Activated naive CD8-positive, alpha-beta T cell treated with anti-CD3 and anti-CD28 coated beads for 36 hours (primary cell): Measurements from ENCODE around the gene WDR1. TPM values are rescaled to one million over a fixed set of nuclear protein-coding genes. Genes with fewer than 3 reads are reported as not detected.

ENCODE experiments used
- DNase-seq: peaks from one replicate; pipeline ENCODE4 v3.0.0; 2021
- H3K27ac Mint-ChIP-seq: one replicate; pipeline ENCODE4 v1.8.0; 2022; ENCODE audit warnings: mild to moderate bottlenecking, moderate library complexity, mixed read lengths
- H3K27me3 Mint-ChIP-seq: one replicate; pipeline ENCODE4 v1.8.0; 2022; ENCODE audit warnings: mild to moderate bottlenecking, mixed read lengths
- H3K36me3 Mint-ChIP-seq: one replicate; pipeline ENCODE4 v1.8.0; 2021; ENCODE audit warnings: mild to moderate bottlenecking, mixed read lengths
- H3K4me1 Mint-ChIP-seq: one replicate; pipeline ENCODE4 v1.8.0; 2021; ENCODE audit warnings: mixed read lengths
- H3K4me3 Mint-ChIP-seq: one replicate; pipeline ENCODE4 v1.8.0; 2022; ENCODE audit warnings: mild to moderate bottlenecking, moderate library complexity, mixed read lengths
- H3K9me3 Mint-ChIP-seq: one replicate; pipeline ENCODE4 v1.8.0; 2022; ENCODE audit warnings: mixed read lengths
- total RNA-seq, 2 experiments: library from RNA; stranded (reverse); gene quantifications; one replicate each; pipeline ENCODE4 v1.2.3, GENCODE V29; 2021

WDR1 gene
- total RNA-seq, 2 experiments from 2014 or later = 372 to 385 TPM

DNA sequence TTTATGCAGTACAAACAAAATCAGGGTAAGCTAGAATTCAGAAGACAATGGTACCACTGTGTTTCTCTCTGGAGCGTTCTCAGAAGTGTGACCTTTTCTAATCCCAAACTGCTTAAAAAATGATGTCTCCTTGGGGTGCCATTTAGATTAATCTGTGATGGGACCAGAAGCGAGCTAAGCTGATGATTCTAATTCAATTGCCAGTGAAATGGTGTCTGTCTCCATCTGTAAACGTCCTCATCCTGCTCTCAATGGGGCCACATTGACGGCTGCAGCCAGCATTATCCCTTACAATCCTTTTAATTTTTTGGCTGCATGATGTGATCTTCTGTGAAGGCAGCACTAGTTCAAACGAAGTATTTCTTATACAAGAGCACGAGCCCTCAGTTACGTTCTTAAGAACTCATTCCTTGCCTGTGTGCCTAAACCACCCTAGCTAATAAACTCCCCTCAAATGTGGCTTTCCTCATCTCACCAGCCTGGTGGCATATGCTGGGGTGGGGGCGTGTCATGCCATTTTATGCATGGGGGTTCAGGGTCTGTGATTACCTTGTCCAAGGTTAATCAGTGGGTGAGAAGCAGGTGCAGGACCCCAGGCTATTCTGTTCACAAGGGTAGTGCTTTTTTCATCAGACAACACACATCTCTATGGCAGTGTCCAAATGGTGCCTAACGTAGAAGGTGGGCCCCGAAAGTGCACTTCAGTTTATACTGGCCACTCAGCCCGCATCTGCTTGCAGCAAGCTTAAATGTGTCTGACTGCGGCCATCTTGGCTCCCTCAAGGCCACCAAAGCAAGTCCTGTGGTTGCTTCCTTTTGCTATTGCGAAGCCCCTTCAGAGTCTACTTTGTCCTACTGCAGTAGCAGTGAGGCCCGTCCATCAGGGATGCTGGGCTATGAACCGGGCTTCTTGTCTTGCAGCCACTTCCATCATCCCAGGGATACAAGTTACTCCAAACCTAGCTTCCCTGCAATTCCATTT lies 49.6 kb downstream of the WDR1 start:
- no peaks in the 10 kb centered on the region for H3K9me3 Mint-ChIP-seq
- H3K27me3 Mint-ChIP-seq = no peaks in the 10 kb centered on the region
- no peak overlapping the region for H3K27ac Mint-ChIP-seq
- DNase-seq = no peak
- H3K4me3 Mint-ChIP-seq = no peak overlapping the region
- peaks cover 4% of the 10 kb centered on the region for H3K36me3 Mint-ChIP-seq
- H3K4me1 Mint-ChIP-seq = no peaks in the 10 kb centered on the region

DNA sequence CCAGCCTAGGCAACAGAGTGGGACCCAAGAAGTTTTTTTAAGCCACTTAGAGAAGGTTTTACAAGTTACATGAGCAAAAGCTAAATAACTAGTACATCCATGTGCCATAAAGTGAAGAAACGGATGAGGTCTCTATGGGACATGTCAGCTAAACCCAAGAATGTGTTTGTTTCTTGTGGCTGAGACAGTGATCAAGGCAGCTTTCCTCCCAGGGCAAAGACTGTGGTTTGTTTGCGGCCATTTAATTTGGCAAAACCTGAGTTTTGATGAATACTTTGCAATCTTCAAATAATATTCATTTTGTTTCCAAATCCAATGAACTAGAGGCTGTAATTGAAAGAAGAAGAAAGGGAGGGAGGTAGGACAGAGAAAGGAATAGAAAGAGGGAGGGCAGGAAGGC lies 50.4 kb downstream of the WDR1 start:
- Mint-ChIP-seq H3K9me3 (no peaks in the 10 kb centered on the region), H3K36me3 (peaks cover 4% of the 10 kb centered on the region), H3K4me3 (no peak overlapping the region), H3K27ac (no peak overlapping the region), H3K4me1 (no peaks in the 10 kb centered on the region), H3K27me3 (no peaks in the 10 kb centered on the region)
- DNase-seq = no peak

DNA sequence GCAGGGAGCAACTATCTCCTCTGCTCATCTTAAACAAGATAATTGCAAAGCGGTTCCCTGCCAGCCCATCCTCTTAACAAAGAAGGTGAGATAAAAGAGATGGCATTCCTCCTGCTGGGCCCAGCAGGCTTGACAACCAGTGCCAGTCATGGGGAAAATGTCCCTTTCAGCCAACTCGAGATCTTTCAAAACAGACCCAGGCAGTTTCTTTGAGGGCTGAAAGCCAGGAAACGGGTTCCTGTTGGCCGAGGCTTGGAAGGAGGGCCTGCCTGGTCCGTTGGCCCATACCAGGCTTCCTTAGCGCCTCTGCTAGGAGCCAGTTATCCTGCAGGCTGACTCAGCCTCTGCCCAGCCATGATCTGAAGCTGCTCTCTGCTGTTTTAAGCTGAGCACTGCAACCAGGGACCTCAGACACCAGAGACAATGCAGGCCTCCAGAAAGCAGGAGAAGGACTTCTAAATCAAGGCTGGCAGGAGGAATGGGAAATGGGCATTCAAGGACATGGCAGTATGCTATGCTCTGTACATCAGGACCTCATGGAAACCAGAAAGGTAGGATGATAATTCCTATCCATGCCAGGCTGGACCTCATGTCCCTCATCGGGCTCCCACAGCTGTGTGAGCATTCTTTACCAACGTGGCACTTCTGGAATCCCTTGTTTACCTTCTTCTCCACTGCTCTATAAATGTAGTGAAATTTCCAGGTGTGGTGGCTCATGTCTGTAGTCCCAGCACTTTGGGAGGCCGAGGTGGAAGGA lies 52.9 kb downstream of the WDR1 start:
- DNase-seq = no peak
- Mint-ChIP-seq H3K9me3 (no peaks in the 10 kb centered on the region), H3K27me3 (no peaks in the 10 kb centered on the region), H3K27ac (no peak overlapping the region), H3K4me1 (peaks cover 2% of the 10 kb centered on the region), H3K4me3 (no peak overlapping the region), H3K36me3 (peaks cover 12% of the 10 kb centered on the region)

DNA sequence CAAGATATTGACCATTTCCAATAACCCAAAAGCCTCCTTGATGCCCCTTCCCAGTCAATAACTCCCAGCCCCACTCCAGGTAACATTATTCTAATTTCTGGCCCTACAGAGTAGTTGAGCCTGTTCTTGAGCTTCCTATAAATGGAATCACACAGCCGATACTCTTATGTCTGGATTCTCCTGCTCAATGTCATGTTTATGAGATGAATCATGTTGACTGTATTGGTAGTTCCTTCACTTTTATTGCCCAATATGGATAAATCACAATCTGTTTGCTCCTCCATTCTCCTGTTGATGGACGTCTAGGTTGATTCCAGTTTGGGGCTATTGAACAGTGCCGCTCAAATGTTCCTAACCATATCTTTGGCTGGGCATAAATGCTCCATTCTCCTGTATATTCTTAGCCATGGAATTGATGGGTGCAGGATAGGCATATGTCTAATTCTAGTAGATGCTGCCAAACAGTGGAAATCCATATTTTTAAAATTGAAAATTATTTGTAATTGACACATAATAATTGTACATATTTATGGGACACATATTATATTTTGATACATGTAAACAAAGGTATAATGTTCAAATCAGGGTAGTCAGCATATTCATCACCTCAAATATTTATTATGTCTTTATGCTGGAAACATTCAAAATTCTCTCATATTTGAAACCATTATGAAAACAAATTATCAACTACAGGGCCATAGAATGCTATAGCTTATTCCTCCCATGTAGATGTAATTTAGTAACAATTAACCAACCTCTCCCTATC lies 54.8 kb downstream of the WDR1 start:
- no peak overlapping the region for H3K27ac Mint-ChIP-seq
- peaks cover 2% of the 10 kb centered on the region for H3K4me1 Mint-ChIP-seq
- no peak overlapping the region for H3K4me3 Mint-ChIP-seq
- no peaks in the 10 kb centered on the region for H3K9me3 Mint-ChIP-seq
- no peak for DNase-seq
- peaks cover 22% of the 10 kb centered on the region for H3K36me3 Mint-ChIP-seq
- no peaks in the 10 kb centered on the region for H3K27me3 Mint-ChIP-seq

DNA sequence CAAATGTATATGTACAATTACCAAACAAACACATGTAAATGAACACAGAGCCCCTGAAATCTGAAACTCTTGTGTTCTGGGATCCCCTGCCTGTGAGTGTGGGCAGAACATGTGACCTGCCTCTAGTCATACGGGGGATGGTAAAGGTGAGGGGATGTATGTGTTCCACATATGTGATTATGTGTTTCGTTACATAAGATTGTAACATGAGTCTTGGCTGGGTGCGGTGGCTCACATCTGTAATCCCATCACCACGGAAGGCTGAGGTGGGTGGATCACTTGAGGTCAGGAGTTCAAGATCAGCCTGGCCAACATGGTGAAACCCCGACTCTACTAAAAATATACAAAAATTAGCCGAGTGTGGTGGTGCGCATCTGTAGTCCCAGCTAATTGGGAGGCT lies 58.2 kb downstream of the WDR1 start:
- Mint-ChIP-seq H3K4me3 (no peak overlapping the region), H3K27ac (no peak overlapping the region), H3K4me1 (peaks cover 2% of the 10 kb centered on the region), H3K27me3 (no peaks in the 10 kb centered on the region), H3K9me3 (no peaks in the 10 kb centered on the region), H3K36me3 (peaks cover 25% of the 10 kb centered on the region)
- no peak for DNase-seq

DNA sequence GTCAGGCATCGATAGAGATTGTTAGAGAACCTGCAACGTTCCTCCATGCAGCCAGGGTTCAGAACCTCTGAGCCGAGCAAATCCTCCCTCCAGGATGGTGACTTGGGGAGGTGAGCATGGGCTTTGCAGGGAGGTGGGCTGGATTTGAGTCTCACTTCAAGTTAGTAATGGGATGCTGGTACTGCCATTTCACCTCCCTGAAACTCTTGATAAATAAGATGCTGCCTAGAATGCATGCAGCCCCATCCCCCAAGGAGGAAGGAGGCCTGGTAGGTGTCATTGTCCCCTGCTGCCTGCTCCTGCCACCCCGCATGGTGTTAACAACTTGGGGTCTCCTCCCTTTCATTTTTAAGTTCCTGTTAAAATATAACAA lies 59.6 kb downstream of the WDR1 start:
- Mint-ChIP-seq H3K36me3 (peaks cover 25% of the 10 kb centered on the region), H3K4me1 (peaks cover 2% of the 10 kb centered on the region), H3K27ac (no peak overlapping the region), H3K27me3 (no peaks in the 10 kb centered on the region), H3K9me3 (no peaks in the 10 kb centered on the region), H3K4me3 (no peak overlapping the region)
- DNase-seq = no peak

DNA sequence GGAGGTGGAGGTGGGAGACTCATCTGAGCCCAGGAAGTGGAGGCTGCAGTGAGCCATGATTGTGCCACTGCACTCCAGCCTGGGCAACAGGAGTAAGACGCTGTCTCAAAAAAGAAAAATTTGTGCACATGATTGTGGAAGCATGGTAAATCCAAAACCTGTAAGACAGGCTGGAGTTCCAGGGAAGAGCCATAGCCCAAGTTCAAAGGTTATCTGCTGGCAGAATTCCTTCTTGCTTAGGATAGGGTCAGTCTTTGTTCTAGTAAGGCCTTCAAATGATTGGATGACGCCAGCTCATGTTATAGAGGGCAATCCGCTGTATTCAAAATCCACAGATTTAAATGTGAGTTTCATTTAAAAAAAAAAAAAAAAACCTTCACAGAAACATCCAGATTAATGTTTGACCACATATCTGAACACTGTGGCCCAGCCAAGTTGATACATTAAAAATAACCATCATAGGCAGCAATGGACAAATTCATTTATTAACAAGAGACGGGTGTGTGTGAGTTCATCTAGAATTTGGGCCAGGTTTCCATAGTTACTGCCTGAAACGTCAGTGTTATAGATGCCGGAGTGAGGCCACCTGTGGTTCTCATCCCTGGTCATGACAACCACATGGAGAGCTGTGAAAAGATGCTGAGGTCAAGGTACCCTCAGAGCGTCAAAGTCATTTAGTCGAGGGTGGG lies 60.1 kb downstream of the WDR1 start:
- Mint-ChIP-seq H3K36me3 (peaks cover 24% of the 10 kb centered on the region), H3K27ac (no peak overlapping the region), H3K9me3 (no peaks in the 10 kb centered on the region), H3K27me3 (no peaks in the 10 kb centered on the region), H3K4me1 (peaks cover 2% of the 10 kb centered on the region), H3K4me3 (no peak overlapping the region)
- DNase-seq = no peak

DNA sequence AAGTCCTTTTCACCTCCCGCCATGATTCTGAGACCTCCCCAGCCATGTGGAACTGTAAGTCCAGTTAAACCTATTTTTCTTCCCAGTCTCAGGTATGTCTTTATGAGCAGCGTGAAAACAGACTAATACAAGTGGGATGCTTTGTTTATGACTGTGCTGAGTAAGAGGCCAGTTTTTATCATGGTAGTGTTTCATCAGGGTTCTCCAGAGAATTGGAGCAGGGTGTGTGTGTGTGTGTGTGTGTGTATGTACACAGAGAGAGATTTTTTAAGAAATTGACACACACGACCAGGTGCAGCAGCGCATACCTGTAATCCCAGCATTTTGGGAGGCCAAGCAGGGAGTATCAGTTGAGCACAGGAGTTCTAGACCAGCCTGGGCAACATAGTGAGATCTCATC lies 60.7 kb downstream of the WDR1 start:
- Mint-ChIP-seq H3K36me3 (peaks cover 20% of the 10 kb centered on the region), H3K4me3 (no peak overlapping the region), H3K27me3 (no peaks in the 10 kb centered on the region), H3K4me1 (peaks cover 1% of the 10 kb centered on the region), H3K27ac (no peak overlapping the region), H3K9me3 (no peaks in the 10 kb centered on the region)
- no peak for DNase-seq

DNA sequence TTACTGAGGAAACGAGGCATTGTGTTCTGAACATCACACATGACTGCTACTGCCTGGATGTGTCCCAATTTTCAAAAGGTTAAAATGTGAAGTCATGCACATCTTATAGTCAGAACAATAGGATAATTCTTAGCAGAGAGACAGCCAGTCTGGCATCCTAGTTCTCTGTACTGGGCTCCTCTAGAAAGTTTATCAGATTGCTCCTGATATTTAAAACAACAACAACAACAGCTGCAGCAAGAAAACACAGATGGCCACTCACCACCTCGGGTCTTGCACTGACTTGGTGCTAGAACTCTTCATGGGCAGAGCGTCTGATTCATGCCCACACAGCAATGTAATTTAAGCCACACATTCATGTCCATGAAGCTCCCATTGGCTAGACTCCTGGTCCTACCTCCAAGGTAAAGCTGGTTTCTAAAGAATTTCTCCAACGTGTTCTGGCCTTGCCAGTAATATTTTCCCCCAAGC lies 62.0 kb downstream of the WDR1 start:
- Mint-ChIP-seq H3K27me3 (no peaks in the 10 kb centered on the region), H3K36me3 (peaks cover 16% of the 10 kb centered on the region), H3K9me3 (no peaks in the 10 kb centered on the region), H3K4me3 (no peak overlapping the region), H3K27ac (no peak overlapping the region), H3K4me1 (no peaks in the 10 kb centered on the region)
- DNase-seq = no peak

DNA sequence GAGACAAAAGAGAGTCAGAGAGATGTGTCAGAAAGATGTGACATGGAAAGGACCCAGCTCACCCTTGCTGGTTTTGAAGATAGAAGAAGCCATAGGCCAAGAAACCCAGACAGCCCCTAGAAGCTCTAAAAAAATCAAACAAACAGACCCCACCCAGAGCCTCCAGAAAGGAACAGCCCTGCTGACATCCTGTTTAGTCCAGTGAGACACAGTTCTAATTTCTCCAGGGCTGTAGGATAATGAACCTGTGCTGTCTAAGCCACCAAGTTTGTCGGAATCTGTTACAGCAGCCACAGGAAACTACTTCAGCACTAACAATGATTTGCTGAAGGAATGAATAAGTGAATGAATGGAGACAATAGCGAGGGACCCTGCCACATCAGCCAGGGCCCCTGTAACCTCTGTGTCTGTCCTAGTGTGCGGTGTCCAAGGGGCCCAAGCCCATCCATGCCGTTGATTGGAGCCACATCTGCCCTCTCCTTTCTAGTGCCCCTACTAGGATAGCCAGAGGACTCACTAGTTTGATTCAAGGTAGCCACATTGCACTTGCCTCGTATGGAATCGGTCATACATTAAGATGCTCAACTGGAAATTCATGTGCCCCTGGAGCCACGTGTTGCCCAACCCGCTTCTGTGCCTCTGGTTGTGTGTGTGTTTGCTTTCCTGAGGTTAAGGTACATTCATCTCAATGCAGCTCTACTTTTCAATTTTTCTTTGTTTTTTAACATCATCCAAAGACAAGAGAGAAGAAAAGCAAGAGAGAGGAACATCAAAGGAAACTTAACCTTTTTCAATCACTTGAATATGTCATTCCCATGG lies 62.8 kb downstream of the WDR1 start:
- H3K4me3 Mint-ChIP-seq = no peak overlapping the region
- DNase-seq = no peak
- H3K27me3 Mint-ChIP-seq = no peaks in the 10 kb centered on the region
- no peaks in the 10 kb centered on the region for H3K4me1 Mint-ChIP-seq
- no peak overlapping the region for H3K27ac Mint-ChIP-seq
- peaks cover 14% of the 10 kb centered on the region for H3K36me3 Mint-ChIP-seq
- no peaks in the 10 kb centered on the region for H3K9me3 Mint-ChIP-seq

DNA sequence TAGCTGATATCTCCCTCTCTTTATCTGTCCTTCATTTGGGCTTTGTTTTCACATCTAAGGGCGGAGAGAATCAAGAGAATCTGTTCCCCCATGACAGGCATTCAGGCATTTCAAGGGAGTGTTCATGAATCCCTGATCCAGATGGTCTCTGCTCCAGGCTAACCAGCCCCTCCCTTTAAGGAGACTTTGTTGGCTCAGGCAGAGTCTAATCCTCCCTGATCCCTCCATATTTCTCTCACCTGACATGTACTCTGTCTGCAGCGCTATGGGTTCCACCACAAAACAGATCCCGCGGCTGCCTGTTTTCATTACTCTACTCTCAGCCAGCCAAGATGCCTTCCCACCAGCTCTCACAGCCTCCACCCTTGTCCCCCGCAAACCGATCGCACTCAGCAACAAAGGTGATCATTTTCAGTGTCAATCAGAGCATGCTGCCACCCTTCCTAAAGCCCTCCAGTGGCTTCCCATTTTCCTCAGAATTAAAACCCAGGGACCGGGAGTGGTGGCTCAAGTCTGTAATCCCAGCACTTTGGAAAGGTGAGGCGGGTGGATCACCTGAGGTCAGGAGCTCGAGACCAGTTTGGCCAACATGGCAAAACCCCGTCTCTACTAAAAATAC lies 65.0 kb downstream of the WDR1 start:
- Mint-ChIP-seq H3K9me3 (no peaks in the 10 kb centered on the region), H3K4me1 (peaks cover 8% of the 10 kb centered on the region), H3K27me3 (no peaks in the 10 kb centered on the region), H3K4me3 (no peak overlapping the region), H3K36me3 (peaks cover 3% of the 10 kb centered on the region), H3K27ac (no peak overlapping the region)
- DNase-seq = no peak

DNA sequence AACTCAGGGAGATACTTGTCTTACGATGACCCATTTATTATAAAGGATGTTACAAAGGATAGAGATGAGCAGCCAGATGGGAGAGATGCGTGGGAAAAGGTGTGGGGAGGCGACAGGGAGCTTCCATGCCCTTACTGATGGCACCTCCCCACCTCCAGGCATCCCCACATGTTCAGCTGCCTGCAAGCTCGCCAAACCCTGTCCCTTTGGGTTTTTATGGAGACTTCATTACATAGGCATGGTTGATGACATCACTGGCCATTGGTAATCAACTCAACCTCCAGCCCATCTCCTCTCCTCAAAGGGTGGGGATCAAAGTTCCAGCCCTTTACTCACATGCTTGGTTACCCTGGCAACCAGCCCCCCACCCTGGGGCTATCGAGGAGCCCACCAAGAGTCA lies 65.9 kb downstream of the WDR1 start:
- no peak for DNase-seq
- peaks cover 8% of the 10 kb centered on the region for H3K4me1 Mint-ChIP-seq
- no peak overlapping the region for H3K4me3 Mint-ChIP-seq
- H3K36me3 Mint-ChIP-seq = peaks cover under 1% of the 10 kb centered on the region
- H3K27ac Mint-ChIP-seq = no peak overlapping the region
- H3K27me3 Mint-ChIP-seq = no peaks in the 10 kb centered on the region
- H3K9me3 Mint-ChIP-seq = no peaks in the 10 kb centered on the region

DNA sequence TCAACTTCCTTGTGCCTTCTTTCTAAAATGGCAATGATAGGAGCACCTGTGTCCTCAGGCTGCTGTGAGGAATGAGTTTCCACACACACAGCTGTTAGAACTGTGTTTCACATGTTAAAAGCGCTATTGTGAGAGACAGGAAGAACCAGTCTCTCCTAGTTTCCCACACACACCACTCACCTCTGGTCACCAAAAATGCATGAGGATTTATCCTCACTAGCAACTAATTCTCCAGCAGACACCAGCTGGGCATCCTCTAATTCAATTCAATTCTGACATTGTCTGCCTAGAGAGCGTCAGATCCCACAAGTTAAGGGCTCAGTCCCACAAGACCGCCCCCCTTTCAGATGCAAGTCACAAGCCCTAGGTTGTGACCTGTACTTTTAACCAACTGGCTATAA lies 66.3 kb downstream of the WDR1 start:
- Mint-ChIP-seq H3K4me1 (peaks cover 8% of the 10 kb centered on the region), H3K27ac (no peak overlapping the region), H3K27me3 (no peaks in the 10 kb centered on the region), H3K9me3 (no peaks in the 10 kb centered on the region), H3K36me3 (no peaks in the 10 kb centered on the region), H3K4me3 (no peak overlapping the region)
- DNase-seq = no peak
